Measurements from ENCODE around the gene ARMCX6.
"Not testable (repeated sequence)": the region's sequence is repeated elsewhere in the genome, so short reads cannot be mapped to it uniquely, and the experiment has no call there.

Gene ARMCX6

DNA sequence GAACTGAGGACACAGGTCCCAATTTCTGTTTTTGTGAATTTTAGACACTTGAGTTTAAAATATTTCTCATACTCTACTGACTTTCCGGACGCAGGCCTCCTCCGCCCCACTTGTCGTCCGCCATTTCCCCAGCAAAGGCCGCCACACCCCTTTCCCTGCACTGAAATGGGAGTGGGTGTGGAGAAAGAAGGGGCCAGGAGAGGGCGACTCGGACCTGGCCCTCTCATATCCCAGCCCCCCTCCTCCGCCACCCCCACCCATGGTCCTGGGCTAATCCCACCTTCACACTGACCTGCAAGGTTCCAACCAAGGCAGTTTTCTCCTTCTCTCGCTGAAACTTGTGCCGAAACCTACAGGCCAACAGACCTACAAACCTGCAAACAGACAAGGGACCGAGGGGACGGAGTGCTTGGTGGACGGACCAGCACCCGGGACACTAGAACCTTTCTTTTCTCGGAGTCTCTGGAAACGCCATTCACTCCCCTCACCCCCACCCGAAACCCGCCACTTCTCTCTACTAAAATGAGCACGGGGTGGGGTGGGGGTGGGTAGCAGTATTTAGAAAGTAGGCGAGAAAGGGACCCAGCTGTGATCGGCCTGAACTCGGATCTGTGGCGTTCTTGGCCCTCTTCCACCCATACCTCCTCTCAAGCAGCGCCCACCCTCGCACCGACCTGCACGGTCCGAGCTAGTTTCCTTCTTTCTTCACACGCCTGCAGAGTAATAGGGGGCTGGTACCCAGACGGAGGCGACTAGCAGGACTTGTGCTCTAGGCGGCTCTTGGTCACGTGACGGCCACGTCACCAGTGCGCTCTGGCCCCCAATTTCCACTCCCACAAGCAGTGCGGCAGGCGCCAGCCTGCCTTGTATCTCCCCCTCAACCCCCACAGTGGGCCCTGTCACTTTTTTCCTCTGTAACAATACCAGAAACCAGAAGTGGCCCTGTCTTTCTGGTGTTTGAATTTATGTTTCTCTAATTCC is at the start of gene ARMCX6:
Gene ARMCX6 (minus strand): TSS at position 790 of the 981 bp plus-strand sequence. CDS start 1,380 bp downstream, outside the sequence.
- DNase-seq, result peak; percentile 18 to 51

DNA sequence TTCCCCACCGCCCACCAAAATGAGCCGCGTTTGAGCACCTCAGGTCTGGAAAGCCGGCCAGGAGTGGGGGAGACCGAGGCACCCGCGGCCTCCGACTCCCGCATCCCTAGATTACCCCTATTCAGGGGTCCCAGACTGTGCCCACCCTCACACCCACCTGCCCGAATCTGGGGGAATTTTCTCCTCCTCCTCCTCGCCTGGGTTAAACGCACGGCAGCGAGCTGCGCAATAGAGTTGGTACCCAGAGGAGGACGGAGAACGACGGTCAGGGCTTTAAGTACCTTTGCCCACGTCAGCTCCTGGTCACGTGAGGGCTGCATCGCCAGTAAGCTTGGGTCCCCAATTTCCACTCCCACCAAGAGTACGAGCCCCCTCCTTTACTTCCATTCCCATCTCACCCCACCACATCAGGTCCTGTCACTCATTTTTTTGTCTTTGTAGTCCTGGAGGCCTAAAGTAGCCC is 41.8 kb upstream of the ARMCX6 start, which contains the start of gene ARMCX2:
Gene ARMCX2 (minus strand): TSS at position 250 of the 463 bp plus-strand sequence. CDS start 2,262 bp downstream, outside the sequence.
- DNase-seq, result peak; percentile 3 to 41

DNA sequence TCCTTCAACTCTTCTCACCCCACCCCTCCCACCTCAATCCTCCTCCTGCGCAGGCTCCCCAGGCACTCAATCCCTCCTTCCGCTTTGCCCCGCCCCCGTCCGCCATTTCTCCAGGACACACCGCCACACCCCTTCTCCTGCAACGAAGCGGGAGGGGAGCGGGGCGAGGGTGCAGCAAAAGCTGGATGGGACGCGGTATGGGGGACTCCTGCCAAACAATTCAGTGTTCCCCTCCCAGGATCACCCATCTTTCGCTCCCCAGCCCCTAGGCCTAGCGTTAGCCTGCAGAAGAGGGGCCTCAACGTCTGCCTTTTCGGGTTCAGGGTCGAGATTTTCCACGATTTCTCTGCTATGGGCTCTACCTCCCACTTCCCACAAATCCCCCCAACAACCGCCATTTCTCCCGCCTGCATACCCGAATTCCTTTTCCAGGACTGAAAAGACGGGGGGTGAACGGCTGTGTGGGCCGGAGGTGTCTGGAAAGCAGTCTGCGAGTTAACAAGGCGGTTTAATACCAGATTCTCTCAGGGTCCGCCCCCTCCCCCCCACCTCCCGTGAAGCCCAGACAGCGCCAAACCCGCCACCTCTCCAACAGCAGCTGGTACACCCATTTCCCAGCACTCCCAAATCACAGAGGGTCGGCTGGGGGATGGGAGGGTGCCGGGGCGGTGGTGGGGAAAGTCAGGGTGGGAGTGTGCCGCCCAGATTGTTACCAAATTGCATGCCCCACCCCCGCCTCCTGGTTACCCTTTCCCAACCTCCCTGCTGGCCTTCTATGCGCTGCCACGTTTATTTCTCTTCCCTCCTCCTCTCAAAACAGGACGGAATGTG is 41.1 kb upstream of the ARMCX6 start:
- DNase-seq, result peak; percentile 22 to 46

DNA sequence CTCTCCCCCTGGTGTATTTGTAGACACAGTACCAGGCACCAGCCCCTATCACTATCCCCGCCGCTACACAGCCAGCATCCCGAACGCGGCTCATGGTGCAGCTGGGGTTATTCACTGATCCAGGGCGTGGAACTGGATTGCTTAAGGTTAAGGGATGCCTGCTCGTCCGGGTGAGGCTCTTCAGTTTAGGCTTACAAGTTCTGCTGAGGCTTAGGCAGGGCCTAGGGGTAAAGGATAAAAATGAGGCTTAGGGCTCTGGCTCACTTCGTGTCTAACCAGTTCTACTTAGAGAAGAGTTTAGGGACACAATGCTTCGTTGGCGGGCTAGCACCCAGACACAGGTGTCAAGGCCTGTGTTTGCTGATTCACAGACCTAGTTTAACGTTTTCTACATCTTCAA is 39.7 kb upstream of the ARMCX6 start:
- DNase-seq, result no peak

DNA sequence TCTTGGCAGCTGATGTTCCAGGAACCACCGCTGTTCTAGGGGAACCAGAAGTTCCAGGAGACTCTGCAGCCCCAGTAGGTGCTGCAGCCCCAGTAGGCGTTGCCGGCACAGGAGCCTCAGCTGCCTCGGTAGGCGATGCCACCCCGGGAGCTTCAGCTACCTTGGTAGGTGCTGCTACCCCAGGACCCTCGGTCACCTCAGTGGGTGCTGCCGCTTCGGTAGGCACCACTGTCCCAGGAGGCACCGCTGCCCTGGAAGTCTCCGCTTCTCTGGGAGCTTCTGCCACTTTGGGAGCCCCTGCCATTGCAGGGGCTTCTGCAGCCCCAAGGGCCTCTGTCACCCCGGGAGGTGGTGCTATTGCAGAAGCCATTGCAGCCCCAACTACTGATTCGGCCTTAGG is 39.0 kb upstream of the ARMCX6 start:
- no peak for DNase-seq

DNA sequence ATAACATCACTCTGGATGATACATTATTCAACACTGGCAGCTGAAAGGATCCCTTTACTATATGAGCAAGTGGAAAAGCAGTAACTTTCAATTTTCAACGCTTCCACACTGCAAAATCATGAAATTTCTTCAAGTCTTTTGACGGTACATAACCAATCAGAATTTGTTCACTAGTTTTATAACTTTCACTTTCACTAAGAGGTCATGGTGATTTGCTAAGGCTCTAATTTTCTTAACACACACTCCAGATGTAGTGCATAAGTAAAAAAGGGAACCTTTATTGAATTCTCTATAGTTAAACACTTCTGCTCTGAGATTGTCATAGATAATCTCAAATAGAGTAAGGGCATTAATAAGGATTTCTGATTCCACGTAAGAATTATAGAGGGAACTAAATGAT is 37.7 kb upstream of the ARMCX6 start:
- DNase-seq, result no peak

DNA sequence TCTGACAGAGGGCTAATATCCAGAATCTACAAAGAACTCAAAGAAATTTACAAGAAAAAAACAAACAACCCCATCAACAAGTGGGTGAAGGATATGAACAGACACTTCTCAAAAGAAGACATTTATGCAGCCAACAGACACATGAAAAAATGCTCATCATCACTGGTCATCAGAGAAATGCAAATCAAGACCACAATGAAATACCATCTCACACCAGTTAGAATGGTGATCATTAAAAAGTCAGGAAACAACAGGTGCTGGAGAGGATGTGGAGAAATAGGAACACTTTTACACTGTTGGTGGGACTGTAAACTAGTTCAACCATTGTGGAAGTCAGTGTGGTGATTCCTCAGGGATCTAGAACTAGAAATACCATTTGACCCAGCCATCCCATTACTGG is 29.9 kb upstream of the ARMCX6 start:
- DNase-seq, result not testable (repeated sequence)

DNA sequence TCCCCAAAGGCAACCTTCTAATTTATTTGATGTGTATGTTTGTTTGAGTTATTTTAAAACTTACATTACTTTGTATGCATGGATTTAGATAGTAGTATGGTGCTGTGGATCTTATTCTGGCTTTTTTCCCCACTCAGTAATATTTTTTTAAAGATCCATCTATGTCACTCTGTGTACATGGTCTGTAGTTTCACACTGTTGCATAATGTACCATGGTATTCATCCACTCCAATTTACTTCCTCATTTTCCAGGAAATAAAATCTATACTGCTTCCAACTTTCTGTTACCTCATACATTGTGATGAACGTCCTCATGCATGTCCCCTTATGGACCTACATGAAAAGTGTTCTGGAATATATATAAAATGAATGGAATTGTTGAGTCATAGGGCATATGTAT is 24.3 kb upstream of the ARMCX6 start:
- DNase-seq, result no peak

DNA sequence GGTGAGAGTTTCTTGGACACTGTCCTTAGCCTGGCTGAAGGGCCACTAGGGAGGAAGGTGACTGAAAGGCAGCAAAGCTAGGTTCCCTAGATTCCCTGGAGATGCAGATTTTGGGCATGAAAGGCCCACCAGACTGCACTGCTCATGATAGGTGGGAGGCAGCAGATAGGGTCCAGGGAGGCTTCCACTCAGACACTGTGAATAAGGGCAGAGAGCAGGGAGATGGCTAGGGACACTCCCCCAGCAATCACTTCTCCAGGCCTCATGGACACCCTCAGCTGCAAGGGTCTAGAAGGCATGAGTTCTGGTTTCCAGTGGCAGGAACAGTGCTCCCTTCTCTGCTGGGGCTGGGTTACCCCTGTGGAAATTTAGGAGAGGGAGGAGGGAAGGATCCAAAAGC is 21.8 kb upstream of the ARMCX6 start:
- DNase-seq, result no peak

DNA sequence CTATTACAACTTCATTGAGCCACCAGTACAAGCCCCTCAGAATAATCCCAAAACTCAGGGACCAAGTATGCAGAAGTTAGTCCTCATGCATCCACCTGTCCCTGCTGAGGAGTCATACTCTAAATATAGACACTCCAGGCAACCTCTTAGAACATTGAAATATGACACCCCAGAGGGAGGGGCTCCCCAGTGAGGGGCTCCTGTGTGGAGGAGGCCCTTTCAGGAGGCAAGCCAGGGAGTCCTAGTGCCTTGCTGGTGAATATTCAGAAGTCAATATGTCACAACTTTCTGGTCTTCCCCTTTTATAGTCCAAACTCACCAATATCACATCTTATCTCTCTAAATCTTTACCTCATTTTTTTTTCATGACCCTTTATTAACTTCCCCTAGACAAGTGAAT is 1.6 kb upstream of the ARMCX6 start:
- DNase-seq, result peak; percentile 40 to 62

DNA sequence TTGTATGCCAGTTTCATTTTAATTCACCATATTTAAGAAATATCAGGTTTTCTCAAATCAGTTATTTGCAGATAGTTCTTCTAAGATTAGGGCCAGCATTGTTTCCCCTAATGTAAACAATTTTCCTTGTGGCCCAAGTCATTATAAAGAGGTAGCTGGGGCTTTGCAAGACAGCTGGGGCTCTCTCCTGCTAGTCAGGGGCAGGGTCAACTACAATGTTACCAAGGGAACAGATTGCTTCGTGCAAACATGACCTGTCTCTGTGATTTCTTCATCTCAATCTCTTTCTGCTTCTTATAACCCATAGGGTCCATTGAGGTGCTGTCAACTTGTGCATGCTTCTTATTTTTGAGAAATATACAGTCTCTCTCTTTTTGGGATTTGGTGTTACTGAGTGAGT is 12.1 kb downstream of the ARMCX6 start:
- DNase-seq, result peak in 1 of 2 experiments; percentile 2

DNA sequence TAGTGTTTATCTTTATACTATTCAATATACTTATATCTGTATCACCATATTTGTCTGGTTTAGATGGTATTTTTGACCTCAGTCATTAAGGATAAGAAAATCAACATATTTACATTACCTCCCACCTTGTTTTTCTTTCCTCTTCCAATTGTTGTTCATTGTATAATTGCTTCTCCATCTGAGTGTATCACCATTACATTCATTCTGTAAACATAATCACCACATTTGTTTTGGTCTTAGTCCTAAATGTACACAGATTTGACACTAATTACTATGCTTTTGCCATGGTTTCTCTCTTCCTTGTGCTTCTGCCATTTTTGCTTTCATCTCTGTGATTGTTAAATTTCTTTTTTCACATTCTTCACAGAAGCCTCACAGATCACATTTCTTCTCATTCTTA is 12.7 kb downstream of the ARMCX6 start:
- no peak for DNase-seq

DNA sequence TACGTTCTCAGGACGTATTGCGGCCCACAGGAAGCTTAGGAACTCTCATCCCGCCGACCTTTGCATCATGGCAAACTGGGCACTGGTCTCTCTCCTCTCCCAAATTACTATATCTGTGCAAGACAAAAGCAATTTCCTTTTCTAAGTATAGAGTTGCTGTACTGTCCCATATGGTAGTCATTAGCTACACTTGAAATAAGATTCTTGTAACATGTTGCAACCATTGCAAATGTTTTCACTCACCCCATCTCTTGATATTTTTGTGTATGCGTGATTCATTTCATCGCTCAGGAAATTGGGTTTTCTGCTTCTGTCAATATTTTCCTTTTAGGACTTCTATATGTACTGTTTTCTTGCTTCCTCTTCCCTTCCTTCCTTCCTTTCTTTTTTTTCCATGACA is 15.7 kb downstream of the ARMCX6 start:
- no peak for DNase-seq

DNA sequence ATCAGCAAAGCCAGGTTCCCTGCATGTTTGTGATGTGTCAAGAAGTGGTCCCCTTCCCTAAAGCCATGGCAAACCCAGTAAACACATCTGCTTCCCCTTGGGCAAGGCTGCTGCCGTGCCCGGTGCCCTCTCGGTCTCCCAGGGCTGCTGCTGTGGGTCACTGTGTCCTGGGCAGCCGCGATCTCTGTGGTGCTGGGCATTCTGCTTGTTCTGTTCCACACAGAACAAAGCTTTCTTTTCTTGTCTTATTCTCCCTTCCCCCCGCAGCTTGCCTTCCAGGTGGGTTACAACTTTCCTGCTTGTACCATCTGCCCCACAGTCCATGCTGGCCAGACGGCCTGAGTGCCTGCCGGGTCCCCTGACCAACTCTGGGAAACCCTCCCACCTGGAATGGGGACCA is 18.2 kb downstream of the ARMCX6 start:
- not testable (repeated sequence) for DNase-seq

DNA sequence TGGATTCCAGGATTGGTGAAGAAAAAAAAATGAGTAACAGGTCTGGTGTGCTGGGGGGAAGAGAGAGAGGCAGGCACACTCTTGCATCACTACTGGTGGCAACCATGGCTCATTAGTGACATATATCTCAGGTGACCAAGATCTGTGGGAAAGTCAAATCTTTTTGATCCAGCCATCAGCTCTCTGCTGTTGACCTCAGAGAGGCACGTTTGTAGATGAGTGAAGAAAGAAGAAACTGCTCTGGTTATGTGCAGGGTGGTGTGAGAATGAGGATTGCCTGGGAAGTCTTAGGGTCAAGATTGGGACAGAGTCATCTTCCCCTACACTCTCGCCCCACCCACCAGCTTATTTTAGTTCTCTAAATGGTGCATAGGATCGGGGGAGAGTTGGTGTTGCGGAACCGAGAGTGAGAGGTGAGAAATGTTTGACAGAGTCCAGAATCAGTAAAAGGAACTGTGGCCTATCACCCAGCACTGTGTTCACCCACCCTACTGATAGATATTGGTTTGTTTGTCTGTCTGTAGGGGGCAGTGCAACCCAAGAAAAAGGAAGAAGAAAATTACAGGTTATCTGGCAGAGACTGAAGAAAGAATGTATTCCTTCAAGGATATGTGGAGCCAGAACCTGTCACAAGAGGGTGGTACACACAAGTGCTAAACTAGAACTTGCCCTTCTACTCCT is 21.9 kb downstream of the ARMCX6 start:
- DNase-seq, result peak; percentile 1 to 23

Measured in SHP77 (cell line).